Measurements from ENCODE around the gene GOLGA5. TPM values are rescaled to one million over a fixed set of nuclear protein-coding genes. Genes with fewer than 3 reads are reported as not detected.

The GOLGA5 gene
- total RNA-seq, 1 experiment from 2014 or later = 23.5 TPM

GRCh38 chr14:92755495-92755894 lies 38.6 kb upstream of the GOLGA5 start:
- no peaks in the 10 kb centered on the region for H3K27me3 ChIP-seq (ENCODE audit: low read length)
- no peaks in the 10 kb centered on the region for H3K9me2 ChIP-seq (replicated peaks; ENCODE audit: low read length)
- H3K4me2 ChIP-seq (ENCODE audit: low read length) = no peak overlapping the region
- no peak overlapping the region for H3K9ac ChIP-seq (ENCODE audit: low read length)
- BruUV-seq (replicated peaks) = no TSS peak
- TF ChIP-seq, protein P1, sequence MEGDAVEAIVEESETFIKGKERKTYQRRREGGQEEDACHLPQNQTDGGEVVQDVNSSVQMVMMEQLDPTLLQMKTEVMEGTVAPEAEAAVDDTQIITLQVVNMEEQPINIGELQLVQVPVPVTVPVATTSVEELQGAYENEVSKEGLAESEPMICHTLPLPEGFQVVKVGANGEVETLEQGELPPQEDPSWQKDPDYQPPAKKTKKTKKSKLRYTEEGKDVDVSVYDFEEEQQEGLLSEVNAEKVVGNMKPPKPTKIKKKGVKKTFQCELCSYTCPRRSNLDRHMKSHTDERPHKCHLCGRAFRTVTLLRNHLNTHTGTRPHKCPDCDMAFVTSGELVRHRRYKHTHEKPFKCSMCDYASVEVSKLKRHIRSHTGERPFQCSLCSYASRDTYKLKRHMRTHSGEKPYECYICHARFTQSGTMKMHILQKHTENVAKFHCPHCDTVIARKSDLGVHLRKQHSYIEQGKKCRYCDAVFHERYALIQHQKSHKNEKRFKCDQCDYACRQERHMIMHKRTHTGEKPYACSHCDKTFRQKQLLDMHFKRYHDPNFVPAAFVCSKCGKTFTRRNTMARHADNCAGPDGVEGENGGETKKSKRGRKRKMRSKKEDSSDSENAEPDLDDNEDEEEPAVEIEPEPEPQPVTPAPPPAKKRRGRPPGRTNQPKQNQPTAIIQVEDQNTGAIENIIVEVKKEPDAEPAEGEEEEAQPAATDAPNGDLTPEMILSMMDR (conservative IDR thresholded peaks at IDR 0.05; ENCODE audit: low read depth, low read length) = no peak
- no peak for TF ChIP-seq EZH2phosphoT487 (IDR thresholded peaks at IDR 0.05; ENCODE audit: borderline replicate concordance, low read length)
- no peak for TF ChIP-seq EZH2 (IDR thresholded peaks at IDR 0.05; ENCODE audit: low read length, unreplicated experiment)
- H3F3A ChIP-seq (ENCODE audit: low read length, unreplicated experiment) = no peaks in the 10 kb centered on the region
- H4K20me1 ChIP-seq (ENCODE audit: low read length) = no peaks in the 10 kb centered on the region
- H3K4me1 ChIP-seq (ENCODE audit: insufficient read depth, low read length) = no peaks in the 10 kb centered on the region
- CTCF ChIA-PET = no interaction called here
- no peaks in the 10 kb centered on the region for H3K36me3 ChIP-seq (ENCODE audit: low read depth, low read length)
- no peak overlapping the region for H2AFZ ChIP-seq (ENCODE audit: low read length)
- no peaks in the 10 kb centered on the region for H3K9me3 ChIP-seq (ENCODE audit: low read length)
- no peak for DNase-seq
- ATAC-seq = no peak
- H3K79me2 ChIP-seq (ENCODE audit: low read length) = no peaks in the 10 kb centered on the region
- POLR2A ChIA-PET (ENCODE audit: unreplicated experiment) = no interaction called here
- H3K27ac ChIP-seq (ENCODE audit: low read length) = no peak overlapping the region
- H3K4me3 ChIP-seq (ENCODE audit: low read length) = no peak overlapping the region
- intact Hi-C loops (cut with micrococcal nuclease) = no loop called here

DNA sequence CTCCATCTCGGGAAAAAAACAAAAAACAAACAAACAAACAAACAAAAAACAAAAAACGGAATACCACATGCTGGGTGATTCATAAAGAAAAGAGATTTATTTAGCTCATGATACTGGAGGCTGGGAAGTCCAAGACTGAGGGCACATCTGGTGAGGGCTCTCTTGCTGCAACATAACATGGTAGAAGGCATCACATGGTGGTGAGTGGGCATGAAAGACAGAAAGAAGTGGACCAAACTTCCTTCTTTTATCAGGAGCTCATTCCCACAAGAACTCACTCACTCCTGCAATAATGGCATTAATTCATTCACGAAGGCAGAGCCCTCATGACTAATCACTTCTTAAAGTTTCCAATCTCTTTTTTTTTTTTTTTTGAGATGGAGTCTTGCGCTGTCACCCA lies 37.7 kb upstream of the GOLGA5 start:
- no peak overlapping the region for H2AFZ ChIP-seq (ENCODE audit: low read length)
- H3K9ac ChIP-seq (ENCODE audit: low read length) = no peak overlapping the region
- H3K9me2 ChIP-seq (replicated peaks; ENCODE audit: low read length) = no peaks in the 10 kb centered on the region
- H3K4me3 ChIP-seq (ENCODE audit: low read length) = no peak overlapping the region
- H3K27me3 ChIP-seq (ENCODE audit: low read length) = no peaks in the 10 kb centered on the region
- no peaks in the 10 kb centered on the region for H3K9me3 ChIP-seq (ENCODE audit: low read length)
- POLR2A ChIA-PET (ENCODE audit: unreplicated experiment) = no interaction called here
- no peaks in the 10 kb centered on the region for H3K4me1 ChIP-seq (ENCODE audit: insufficient read depth, low read length)
- H3F3A ChIP-seq (ENCODE audit: low read length, unreplicated experiment) = no peaks in the 10 kb centered on the region
- no peak for ATAC-seq
- no peaks in the 10 kb centered on the region for H4K20me1 ChIP-seq (ENCODE audit: low read length)
- TF ChIP-seq, protein P1 (conservative IDR thresholded peaks at IDR 0.05; ENCODE audit: low read depth, low read length) = no peak
- no peak for TF ChIP-seq EZH2phosphoT487 (IDR thresholded peaks at IDR 0.05; ENCODE audit: borderline replicate concordance, low read length)
- no peaks in the 10 kb centered on the region for H3K36me3 ChIP-seq (ENCODE audit: low read depth, low read length)
- CTCF ChIA-PET = no interaction called here
- no peaks in the 10 kb centered on the region for H3K79me2 ChIP-seq (ENCODE audit: low read length)
- no peak for DNase-seq
- no TSS peak for BruUV-seq (replicated peaks)
- intact Hi-C loops (cut with micrococcal nuclease) = no loop called here
- no peak overlapping the region for H3K27ac ChIP-seq (ENCODE audit: low read length)
- no peak overlapping the region for H3K4me2 ChIP-seq (ENCODE audit: low read length)

DNA sequence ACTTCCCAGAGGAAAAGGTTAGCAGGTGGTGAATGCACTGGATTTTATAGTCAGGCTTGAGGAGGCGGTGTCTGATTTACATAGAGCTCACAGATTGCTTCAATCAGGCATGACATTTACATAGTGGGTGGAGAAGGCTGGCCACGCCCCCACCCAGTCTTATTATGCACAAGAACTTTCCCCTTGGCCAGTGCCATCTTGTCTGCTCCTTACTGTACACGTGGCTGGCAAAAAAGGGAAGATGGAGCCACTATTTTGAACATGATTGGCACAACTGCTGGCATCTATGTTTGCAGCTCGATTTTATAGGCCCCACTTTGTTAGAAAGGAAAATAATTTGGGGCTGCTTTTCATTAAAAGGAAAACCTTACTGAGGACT lies 34.8 kb upstream of the GOLGA5 start:
- no peaks in the 10 kb centered on the region for H3K4me1 ChIP-seq (ENCODE audit: insufficient read depth, low read length)
- no peaks in the 10 kb centered on the region for H3K79me2 ChIP-seq (ENCODE audit: low read length)
- DNase-seq = peak; percentile 38
- no peaks in the 10 kb centered on the region for H3K27me3 ChIP-seq (ENCODE audit: low read length)
- no peak overlapping the region for H2AFZ ChIP-seq (ENCODE audit: low read length)
- ChIA-PET POLR2A (ENCODE audit: unreplicated experiment) (interaction anchor here (0.6 kb wide), 1 partner anchor 1322 kb away, joined by 3 read pairs; no protein-coding TSS in a partner anchor), CTCF (no interaction called here)
- H3K4me3 ChIP-seq (ENCODE audit: low read length) = no peak overlapping the region
- no TSS peak for BruUV-seq (replicated peaks)
- TF ChIP-seq EZH2phosphoT487 (IDR thresholded peaks at IDR 0.05; ENCODE audit: borderline replicate concordance, low read length) (no peak), EZH2 (IDR thresholded peaks at IDR 0.05; ENCODE audit: low read length, unreplicated experiment) (no peak)
- TF ChIP-seq, protein P1 (conservative IDR thresholded peaks at IDR 0.05; ENCODE audit: low read depth, low read length) = no peak
- H3K9me3 ChIP-seq (ENCODE audit: low read length) = no peaks in the 10 kb centered on the region
- peak; percentile 48; the same call in 1 of the 2 replicates for ATAC-seq
- H4K20me1 ChIP-seq (ENCODE audit: low read length) = no peaks in the 10 kb centered on the region
- intact Hi-C loops (cut with micrococcal nuclease) = no loop called here
- H3K9ac ChIP-seq (ENCODE audit: low read length) = no peak overlapping the region
- no peaks in the 10 kb centered on the region for H3K36me3 ChIP-seq (ENCODE audit: low read depth, low read length)
- H3K4me2 ChIP-seq (ENCODE audit: low read length) = no peak overlapping the region
- H3K27ac ChIP-seq (ENCODE audit: low read length) = no peak overlapping the region
- H3K9me2 ChIP-seq (replicated peaks; ENCODE audit: low read length) = no peaks in the 10 kb centered on the region
- no peaks in the 10 kb centered on the region for H3F3A ChIP-seq (ENCODE audit: low read length, unreplicated experiment)

All from PC-3 (cell line).